Activated naive CD8-positive, alpha-beta T cell treated with anti-CD3 and anti-CD28 coated beads, Interleukin-2, amount 10 ng/mL, durations not matched to agents 7 days and 5 days (primary cell): Measurements from ENCODE around the gene SLC38A6. TPM values are rescaled to one million over a fixed set of nuclear protein-coding genes. Genes with fewer than 3 reads are reported as not detected.
"Not testable (repeated sequence)": the region's sequence is repeated elsewhere in the genome, so short reads cannot be mapped to it uniquely, and the experiment has no call there.

ENCODE experiments used
- ATAC-seq: fragments of 150-1000 bp; cut with Tn5 transposase; one replicate; pipeline ENCODE4 v1.10.0; 2021; ENCODE audit warnings: low read depth, moderate library complexity
- POLR2A ChIA-PET: fragments of 350-600 bp; sonication (Branson Sonifier 250); formaldehyde crosslinking; loops from one replicate; lab custom pipeline; 2021; ENCODE audit warnings: antibody characterized with exemption; lab: Charles Lee
- DNase-seq: peaks from one replicate; pipeline ENCODE4 v3.0.0; 2021
- H3K27ac Mint-ChIP-seq: one replicate; pipeline ENCODE4 v1.8.0; 2022; ENCODE audit warnings: mild to moderate bottlenecking, mixed read lengths
- H3K27me3 Mint-ChIP-seq: one replicate; pipeline ENCODE4 v1.8.0; 2022; ENCODE audit warnings: mild to moderate bottlenecking, moderate library complexity, mixed read lengths
- H3K36me3 Mint-ChIP-seq: one replicate; pipeline ENCODE4 v1.8.0; 2021; ENCODE audit warnings: mild to moderate bottlenecking, mixed read lengths
- H3K4me1 Mint-ChIP-seq: one replicate; pipeline ENCODE4 v1.8.0; 2021; ENCODE audit warnings: mixed read lengths
- H3K4me3 Mint-ChIP-seq: one replicate; pipeline ENCODE4 v1.8.0; 2022; ENCODE audit warnings: mild to moderate bottlenecking, moderate library complexity, mixed read lengths
- H3K9me3 Mint-ChIP-seq: one replicate; pipeline ENCODE4 v1.8.0; 2021; ENCODE audit warnings: mixed read lengths
- total RNA-seq, 2 experiments: library from RNA; stranded (reverse); gene quantifications; one replicate each; pipeline ENCODE4 v1.2.3, GENCODE V29; 2021

The SLC38A6 gene
- total RNA-seq, 2 experiments from 2014 or later, result 10.1 to 12.0 TPM

DNA sequence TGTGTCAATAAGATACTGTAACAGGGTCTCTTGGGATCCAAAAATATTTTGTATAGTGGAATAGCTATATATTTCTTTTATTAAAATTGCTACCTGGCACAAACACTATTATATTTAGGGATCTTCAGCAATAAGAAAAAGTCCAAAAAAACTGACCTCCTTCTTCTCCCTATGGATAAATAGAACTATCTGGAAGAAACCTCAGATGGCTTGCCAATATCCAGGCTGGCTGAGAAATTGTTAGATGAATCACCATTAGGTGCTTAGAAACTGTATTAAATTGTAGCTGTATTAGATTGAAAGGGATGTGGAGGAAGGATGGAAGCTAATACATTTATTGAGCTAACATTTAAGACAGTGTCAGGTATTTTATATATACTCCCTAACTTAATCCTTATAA is 66.0 kb downstream of the SLC38A6 start:
- Mint-ChIP-seq H3K36me3 (no peaks in the 10 kb centered on the region), H3K27me3 (no peaks in the 10 kb centered on the region), H3K27ac (no peak overlapping the region), H3K4me1 (no peaks in the 10 kb centered on the region), H3K9me3 (no peaks in the 10 kb centered on the region), H3K4me3 (no peak overlapping the region)
- DNase-seq (no peak), ATAC-seq (no peak)
- POLR2A ChIA-PET, result no interaction called here

DNA sequence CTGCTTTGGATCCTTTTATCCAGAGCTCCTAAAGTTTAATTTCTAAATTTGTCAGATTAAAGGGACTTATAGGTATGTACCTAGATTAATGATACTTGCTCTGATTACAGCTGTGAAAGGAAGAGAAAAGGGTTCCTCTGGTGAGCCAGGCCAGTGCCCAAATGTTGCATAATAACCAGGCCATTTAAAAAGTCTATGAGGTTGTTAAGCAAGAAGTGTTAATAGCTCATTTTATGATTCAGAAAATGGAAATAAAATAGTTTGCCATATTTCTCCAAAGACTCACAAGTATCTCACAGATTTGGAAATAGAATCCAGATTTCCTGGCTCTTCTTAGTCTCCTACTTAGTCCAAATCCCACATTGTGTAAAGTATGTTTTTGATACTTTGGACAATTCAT is 67.6 kb downstream of the SLC38A6 start:
- ATAC-seq (no peak), DNase-seq (no peak)
- Mint-ChIP-seq H3K4me3 (no peak overlapping the region), H3K4me1 (no peaks in the 10 kb centered on the region), H3K9me3 (no peaks in the 10 kb centered on the region), H3K36me3 (peaks cover 2% of the 10 kb centered on the region), H3K27ac (no peak overlapping the region), H3K27me3 (no peaks in the 10 kb centered on the region)
- POLR2A ChIA-PET, result no interaction called here

DNA sequence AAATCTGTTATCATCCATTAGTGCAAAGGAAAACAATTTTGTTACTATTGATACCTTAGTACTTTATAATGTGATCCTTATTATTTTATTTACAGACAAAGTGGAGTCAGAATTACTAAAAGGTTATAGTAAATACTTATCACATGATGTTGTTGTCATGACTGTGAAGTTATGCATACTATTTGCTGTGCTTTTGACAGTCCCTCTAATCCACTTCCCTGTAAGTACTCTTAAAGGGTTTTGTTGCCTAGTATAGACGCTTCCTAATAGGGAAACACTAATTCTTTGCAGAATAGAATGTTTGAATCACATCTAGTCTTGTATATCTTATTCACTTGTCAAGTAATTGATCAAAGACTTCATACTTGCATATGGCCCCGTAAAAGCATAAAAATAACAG is 69.4 kb downstream of the SLC38A6 start:
- DNase-seq (no peak), ATAC-seq (no peak)
- Mint-ChIP-seq H3K4me3 (no peak overlapping the region), H3K4me1 (no peaks in the 10 kb centered on the region), H3K27ac (no peak overlapping the region), H3K27me3 (no peaks in the 10 kb centered on the region), H3K36me3 (peaks cover 2% of the 10 kb centered on the region), H3K9me3 (peaks cover 5% of the 10 kb centered on the region)
- POLR2A ChIA-PET, result no interaction called here

DNA sequence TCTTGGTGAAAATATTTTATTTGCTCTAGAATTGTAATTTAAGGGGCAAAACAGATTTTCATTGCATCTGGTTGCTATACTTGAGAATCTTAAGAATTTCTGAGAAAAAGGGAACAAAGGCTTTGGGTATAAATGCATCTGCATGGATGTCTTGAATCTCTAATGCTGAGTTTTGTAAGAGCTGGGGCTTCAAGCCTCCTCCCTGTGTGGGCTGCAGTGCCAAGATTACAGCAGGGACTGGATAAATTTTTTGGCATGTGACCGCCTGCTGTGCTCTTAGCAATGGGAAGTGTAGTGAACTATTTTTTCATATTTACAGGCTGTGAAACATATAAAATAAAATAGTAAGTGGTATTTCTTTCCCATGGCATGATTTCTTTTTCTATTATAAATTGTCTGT is 70.0 kb downstream of the SLC38A6 start:
- Mint-ChIP-seq H3K4me3 (no peak overlapping the region), H3K27ac (no peak overlapping the region), H3K9me3 (peaks cover 5% of the 10 kb centered on the region), H3K4me1 (no peaks in the 10 kb centered on the region), H3K27me3 (no peaks in the 10 kb centered on the region), H3K36me3 (peaks cover 2% of the 10 kb centered on the region)
- no peak for ATAC-seq
- no peak for DNase-seq
- POLR2A ChIA-PET, result no interaction called here

DNA sequence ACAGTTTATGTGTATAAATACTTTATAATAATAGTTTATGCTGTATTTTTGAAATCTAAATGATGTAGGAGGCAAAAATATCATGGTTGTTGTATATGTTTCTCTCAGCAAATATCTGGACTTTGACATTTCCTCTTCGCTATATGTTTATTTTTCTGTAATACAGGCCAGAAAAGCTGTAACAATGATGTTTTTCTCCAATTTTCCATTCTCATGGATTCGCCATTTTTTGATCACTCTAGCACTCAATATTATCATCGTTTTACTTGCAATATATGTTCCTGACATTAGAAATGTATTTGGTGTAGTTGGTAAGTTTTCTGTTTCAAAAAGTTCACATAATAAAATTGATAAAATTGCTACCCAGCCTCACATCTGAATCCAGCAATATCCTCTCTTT is 70.6 kb downstream of the SLC38A6 start:
- Mint-ChIP-seq H3K9me3 (peaks cover 5% of the 10 kb centered on the region), H3K4me3 (no peak overlapping the region), H3K36me3 (peaks cover 2% of the 10 kb centered on the region), H3K27ac (no peak overlapping the region), H3K4me1 (no peaks in the 10 kb centered on the region), H3K27me3 (no peaks in the 10 kb centered on the region)
- no peak for ATAC-seq
- POLR2A ChIA-PET, result no interaction called here
- no peak for DNase-seq

DNA sequence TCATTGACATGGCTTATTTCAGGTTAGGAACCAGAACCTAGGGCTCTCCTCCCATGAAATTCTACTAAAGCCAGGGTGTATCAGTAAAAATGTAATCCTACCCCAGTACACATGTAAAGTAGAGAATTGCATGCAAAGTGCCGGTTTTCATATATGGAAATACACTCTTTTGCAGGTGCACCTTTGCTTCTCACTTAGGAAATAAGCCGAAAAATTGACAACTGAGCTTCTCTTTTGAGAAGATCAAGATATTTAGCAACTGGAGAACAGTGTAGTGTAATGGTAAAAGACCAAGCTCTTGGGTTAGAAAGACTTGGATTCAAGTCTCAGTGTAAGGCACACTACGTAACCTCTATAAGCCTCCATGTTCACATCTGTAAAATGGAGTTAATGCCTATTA is 82.4 kb downstream of the SLC38A6 start:
- Mint-ChIP-seq H3K9me3 (no peaks in the 10 kb centered on the region), H3K27me3 (no peaks in the 10 kb centered on the region), H3K36me3 (no peaks in the 10 kb centered on the region), H3K27ac (no peak overlapping the region), H3K4me1 (no peaks in the 10 kb centered on the region), H3K4me3 (no peak overlapping the region)
- DNase-seq (no peak), ATAC-seq (no peak)
- POLR2A ChIA-PET, result interaction anchor here (0.6 kb wide), 1 partner anchor 391 kb away, joined by 3 read pairs; no protein-coding TSS in a partner anchor

DNA sequence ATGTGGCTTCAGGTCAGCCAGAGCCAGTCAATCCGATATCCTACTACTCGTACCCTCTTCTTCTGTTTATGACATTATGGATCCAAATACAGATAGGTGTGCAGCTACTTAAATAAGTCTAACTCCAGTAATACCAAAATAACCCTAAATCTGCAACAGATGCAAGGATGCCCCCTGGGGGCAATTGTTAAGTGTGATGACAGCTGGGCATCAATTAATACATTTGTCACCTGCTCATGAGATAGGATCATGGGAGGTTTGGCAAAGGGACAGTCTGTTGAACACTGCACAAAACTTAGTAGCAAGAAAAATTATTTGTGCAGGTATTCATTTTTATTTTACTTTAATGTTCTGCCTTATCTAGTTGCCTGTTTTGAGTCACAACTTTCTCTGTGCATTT is 83.2 kb downstream of the SLC38A6 start:
- H3K9me3 Mint-ChIP-seq, result no peaks in the 10 kb centered on the region
- H3K4me1 Mint-ChIP-seq, result no peaks in the 10 kb centered on the region
- H3K27ac Mint-ChIP-seq, result peak overlapping the region; percentile 19
- DNase-seq, result no peak
- no peak for ATAC-seq
- H3K27me3 Mint-ChIP-seq, result no peaks in the 10 kb centered on the region
- H3K4me3 Mint-ChIP-seq, result no peak overlapping the region
- H3K36me3 Mint-ChIP-seq, result no peaks in the 10 kb centered on the region
- POLR2A ChIA-PET, result no interaction called here

DNA sequence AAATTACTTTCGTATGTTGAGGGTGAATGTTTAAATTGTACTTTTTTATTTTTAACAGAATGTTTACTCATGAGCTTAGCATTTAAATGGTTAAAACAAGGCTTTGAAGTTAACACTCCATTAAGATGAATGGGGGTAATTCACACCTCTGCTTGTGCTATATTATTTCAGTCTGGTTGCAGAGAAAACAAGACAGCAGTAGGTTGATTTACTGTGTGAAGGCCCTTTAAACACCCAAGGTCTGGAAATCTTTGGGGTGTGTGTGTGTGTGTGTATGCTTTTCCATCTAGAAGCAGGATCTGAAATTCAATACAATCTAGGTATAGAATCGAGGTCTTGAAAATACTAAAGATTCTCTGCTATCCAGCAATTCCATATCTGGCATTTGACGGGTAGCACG is 83.8 kb downstream of the SLC38A6 start:
- H3K9me3 Mint-ChIP-seq, result no peaks in the 10 kb centered on the region
- H3K36me3 Mint-ChIP-seq, result no peaks in the 10 kb centered on the region
- H3K4me3 Mint-ChIP-seq, result no peak overlapping the region
- DNase-seq (no peak), ATAC-seq (no peak)
- POLR2A ChIA-PET, result no interaction called here
- H3K27ac Mint-ChIP-seq, result no peak overlapping the region
- H3K27me3 Mint-ChIP-seq, result no peaks in the 10 kb centered on the region
- H3K4me1 Mint-ChIP-seq, result no peaks in the 10 kb centered on the region

DNA sequence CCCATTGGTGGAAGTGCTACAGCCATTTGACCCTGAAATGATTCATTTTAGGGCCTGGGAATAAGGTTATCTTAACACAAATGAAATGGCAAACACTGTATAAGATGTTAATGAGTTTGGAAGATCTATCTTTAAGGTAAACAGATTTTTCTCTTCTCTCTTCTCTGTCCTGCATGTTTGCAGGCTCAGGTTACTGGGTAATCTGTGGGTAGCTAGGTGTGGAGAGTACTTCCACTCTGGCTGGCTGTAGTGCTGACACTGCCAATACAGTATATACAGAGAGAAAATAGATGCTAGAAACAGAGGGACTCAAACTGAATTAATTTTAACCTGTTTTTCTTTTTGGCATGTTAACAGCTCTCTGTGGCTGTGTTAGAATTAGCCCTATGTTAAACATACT is 84.6 kb downstream of the SLC38A6 start:
- DNase-seq (no peak), ATAC-seq (no peak)
- H3K36me3 Mint-ChIP-seq, result no peaks in the 10 kb centered on the region
- H3K4me3 Mint-ChIP-seq, result no peak overlapping the region
- H3K27me3 Mint-ChIP-seq, result no peaks in the 10 kb centered on the region
- POLR2A ChIA-PET, result no interaction called here
- no peaks in the 10 kb centered on the region for H3K4me1 Mint-ChIP-seq
- H3K27ac Mint-ChIP-seq, result no peak overlapping the region
- no peaks in the 10 kb centered on the region for H3K9me3 Mint-ChIP-seq

DNA sequence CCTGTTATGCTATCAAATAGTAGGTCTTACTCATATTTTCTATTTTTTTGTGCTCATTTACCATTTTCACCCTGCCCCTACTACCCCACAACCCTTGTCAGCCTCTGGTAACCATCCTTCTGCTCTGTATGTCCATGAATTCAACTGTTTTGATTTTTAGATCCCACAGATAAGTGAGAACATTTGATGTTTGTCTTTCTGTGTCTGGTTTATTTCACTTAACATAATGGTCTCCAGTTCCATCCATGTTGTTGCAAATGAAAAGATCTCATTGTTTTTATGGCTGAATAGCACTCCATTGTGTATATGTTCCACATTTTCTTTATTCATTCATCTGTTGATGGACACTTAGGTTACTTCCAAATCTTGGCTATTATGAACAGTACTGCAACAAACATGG is 91.4 kb downstream of the SLC38A6 start:
- not testable (repeated sequence) for H3K4me1 Mint-ChIP-seq, H3K9me3 Mint-ChIP-seq, H3K36me3 Mint-ChIP-seq

DNA sequence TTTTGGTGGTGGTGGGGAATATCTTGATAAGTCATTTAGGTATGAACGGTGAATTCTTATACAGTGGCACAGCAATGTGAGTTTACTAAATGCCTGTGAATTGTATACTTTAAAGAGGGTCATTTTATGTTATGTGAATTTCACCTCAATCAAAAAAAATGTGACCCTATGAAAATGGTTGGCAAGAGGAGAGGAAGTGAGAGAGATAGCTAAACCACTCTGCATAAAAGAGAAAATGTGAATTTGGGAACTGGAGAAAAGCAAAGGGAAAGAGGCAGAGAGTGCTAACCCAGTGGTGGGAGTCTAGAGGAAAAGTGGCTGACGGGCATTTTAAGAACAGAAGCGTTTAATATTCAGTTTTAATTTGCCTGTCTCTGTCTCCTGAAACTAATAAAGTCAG is 93.8 kb downstream of the SLC38A6 start:
- Mint-ChIP-seq H3K36me3 (no peaks in the 10 kb centered on the region), H3K9me3 (peaks cover 1% of the 10 kb centered on the region), H3K27ac (no peak overlapping the region), H3K4me3 (no peak overlapping the region), H3K4me1 (no peaks in the 10 kb centered on the region), H3K27me3 (no peaks in the 10 kb centered on the region)
- DNase-seq (no peak), ATAC-seq (no peak)
- POLR2A ChIA-PET, result no interaction called here

More for the DNA sequence above, 91.4 kb downstream of the SLC38A6 start:
- H3K27me3 Mint-ChIP-seq, DNase-seq, H3K27ac Mint-ChIP-seq, POLR2A ChIA-PET, H3K4me3 Mint-ChIP-seq, ATAC-seq: not testable (repeated sequence)

DNA sequence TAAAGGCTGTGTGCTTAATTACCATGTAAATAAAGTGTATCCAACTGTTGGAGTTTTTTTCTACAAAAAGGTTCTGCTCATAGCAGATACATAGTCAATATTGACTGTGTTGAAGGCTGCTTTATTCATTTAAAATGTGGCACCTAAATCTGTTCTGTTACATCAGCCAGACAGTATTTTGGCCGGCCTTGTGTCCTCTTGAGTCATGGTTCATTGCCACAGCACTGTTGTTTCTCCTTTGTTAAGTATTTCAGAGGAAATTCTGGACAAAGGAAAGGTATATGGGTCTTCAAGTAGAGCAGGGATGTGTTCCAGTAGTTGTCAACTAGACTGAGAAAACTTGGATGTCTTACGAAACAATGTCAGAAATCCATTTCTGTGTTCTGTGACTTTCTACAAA is 95.5 kb downstream of the SLC38A6 start:
- DNase-seq, result no peak
- ATAC-seq, result no peak
- H3K4me1 Mint-ChIP-seq, result no peaks in the 10 kb centered on the region
- H3K27me3 Mint-ChIP-seq, result no peaks in the 10 kb centered on the region
- H3K4me3 Mint-ChIP-seq, result no peak overlapping the region
- H3K36me3 Mint-ChIP-seq, result no peaks in the 10 kb centered on the region
- H3K9me3 Mint-ChIP-seq, result peaks cover 1% of the 10 kb centered on the region
- no peak overlapping the region for H3K27ac Mint-ChIP-seq
- POLR2A ChIA-PET, result no interaction called here

DNA sequence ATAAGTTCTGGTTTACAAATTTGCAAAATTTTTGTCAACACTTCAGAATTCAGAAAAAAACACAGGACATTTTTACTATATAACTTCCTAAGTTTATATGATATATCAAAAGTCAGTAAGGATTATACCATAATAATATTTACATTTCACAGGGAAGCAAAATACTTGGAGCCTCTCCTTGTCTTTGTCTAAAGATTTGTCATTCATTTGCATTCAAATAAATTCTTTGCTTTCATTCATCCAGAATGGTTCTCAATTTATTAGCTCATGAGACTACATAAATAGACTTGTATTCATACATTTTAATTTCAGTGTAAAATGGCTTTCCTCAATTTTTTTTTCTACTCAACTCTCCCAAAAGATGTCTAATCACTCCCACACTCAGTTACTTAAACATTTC is 96.4 kb downstream of the SLC38A6 start:
- Mint-ChIP-seq H3K4me3 (no peak overlapping the region), H3K27me3 (no peaks in the 10 kb centered on the region), H3K27ac (no peak overlapping the region), H3K9me3 (peaks cover under 1% of the 10 kb centered on the region), H3K4me1 (no peaks in the 10 kb centered on the region), H3K36me3 (no peaks in the 10 kb centered on the region)
- ATAC-seq (no peak), DNase-seq (no peak)
- POLR2A ChIA-PET, result no interaction called here

DNA sequence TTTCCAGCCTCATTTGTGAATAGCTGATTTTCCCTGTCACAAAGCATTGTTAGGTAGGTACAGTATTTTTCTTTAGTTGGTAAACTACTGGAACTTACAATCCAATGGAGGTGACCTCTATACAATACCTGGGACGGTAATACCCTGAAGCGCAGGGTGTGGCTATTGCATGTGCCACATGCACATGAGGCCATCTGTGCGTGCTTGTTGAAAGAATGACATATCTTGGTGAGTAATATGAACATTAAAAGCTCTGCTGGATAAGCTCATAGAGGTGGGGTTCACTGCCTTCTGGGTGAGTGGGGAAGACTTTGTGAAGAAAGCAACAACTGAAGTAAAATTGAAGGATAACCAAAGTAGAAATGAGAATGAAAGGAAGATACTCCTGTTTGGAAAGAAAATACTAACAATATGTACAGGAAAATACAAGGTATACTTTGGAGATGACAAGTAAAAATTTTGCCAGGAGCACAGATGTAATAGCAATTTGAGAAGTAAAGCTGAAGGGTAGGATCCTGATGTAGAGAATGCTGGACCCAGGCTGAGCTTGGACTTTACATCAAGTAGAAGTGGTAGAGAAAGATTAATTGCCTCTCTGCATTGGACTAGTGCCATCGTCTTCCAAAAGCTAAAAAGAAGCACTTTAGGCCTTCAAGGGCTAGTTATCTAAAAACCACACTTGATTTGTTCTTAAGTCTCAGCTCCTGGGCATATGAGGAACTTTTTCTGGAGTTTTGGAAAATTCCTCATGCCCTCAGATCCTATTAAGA is 97.1 kb downstream of the SLC38A6 start:
- Mint-ChIP-seq H3K36me3 (no peaks in the 10 kb centered on the region), H3K4me3 (no peak overlapping the region), H3K4me1 (no peaks in the 10 kb centered on the region), H3K9me3 (no peaks in the 10 kb centered on the region), H3K27ac (peak overlapping the region; percentile 36), H3K27me3 (no peaks in the 10 kb centered on the region)
- ATAC-seq (no peak), DNase-seq (no peak)
- POLR2A ChIA-PET, result no interaction called here
